Measurements from ENCODE around the gene ST14.

GRCh38 chr11:130178441-130179339 is 19.1 kb downstream of the ST14 start:
- TF ChIP-seq EZH2 (IDR thresholded peaks at IDR 0.05; ENCODE audit: low read depth), result no peak
- TF ChIP-seq CTCF (conservative IDR thresholded peaks at IDR 0.05), result no peak
